ELR (cell line): ENCODE measurements around the gene ATP13A3.

ENCODE experiments used
- DNase-seq: peaks from one replicate; pipeline ENCODE4 v3.0.0-alpha.2; 2015; ENCODE audit warnings: low read depth

Gene ATP13A3

GRCh38 chr3:194475138-194475932, 11.5 kb downstream of the ATP13A3 start:
- DNase-seq = no peak

- DNase-seq = peak; percentile 43
These were observed 12.1 kb downstream of the ATP13A3 start for GRCh38 chr3:194474675-194475074.

- peak; percentile 90 for DNase-seq
These were observed 14.4 kb downstream of the ATP13A3 start for GRCh38 chr3:194472290-194472920.

- DNase-seq = no peak
These were observed 14.9 kb downstream of the ATP13A3 start for GRCh38 chr3:194471863-194472262.

GRCh38 chr3:194470615-194471014, 16.2 kb downstream of the ATP13A3 start:
- DNase-seq = no peak

- DNase-seq = no peak
These were observed 16.8 kb downstream of the ATP13A3 start for GRCh38 chr3:194469977-194470376.

GRCh38 chr3:194468086-194468485, 18.7 kb downstream of the ATP13A3 start:
- no peak for DNase-seq

GRCh38 chr3:194466761-194467356, 19.9 kb downstream of the ATP13A3 start:
- DNase-seq = no peak

- no peak for DNase-seq
These were observed 20.8 kb downstream of the ATP13A3 start for GRCh38 chr3:194465920-194466570.

GRCh38 chr3:194465246-194465645, 21.6 kb downstream of the ATP13A3 start:
- DNase-seq = no peak

- no peak for DNase-seq
These were observed 22.1 kb downstream of the ATP13A3 start for GRCh38 chr3:194464692-194465091.

GRCh38 chr3:194462936-194463335, 23.9 kb downstream of the ATP13A3 start:
- DNase-seq = no peak

GRCh38 chr3:194460566-194460965, 26.2 kb downstream of the ATP13A3 start:
- DNase-seq = no peak

GRCh38 chr3:194458131-194458530, 28.7 kb downstream of the ATP13A3 start:
- DNase-seq = no peak

GRCh38 chr3:194455481-194455880, 31.3 kb downstream of the ATP13A3 start:
- no peak for DNase-seq

- DNase-seq = peak; percentile 29
These were observed 36.5 kb downstream of the ATP13A3 start for GRCh38 chr3:194450341-194450740.

GRCh38 chr3:194449913-194450312, 36.9 kb downstream of the ATP13A3 start:
- peak; percentile 23 for DNase-seq

- no peak for DNase-seq
These were observed 39.1 kb downstream of the ATP13A3 start for GRCh38 chr3:194447657-194448056.

- DNase-seq = no peak
These were observed 39.6 kb downstream of the ATP13A3 start for GRCh38 chr3:194447161-194447560.

- no peak for DNase-seq
These were observed 40.0 kb downstream of the ATP13A3 start for GRCh38 chr3:194446754-194447153.

- DNase-seq = no peak
These were observed 40.6 kb downstream of the ATP13A3 start for GRCh38 chr3:194446172-194446571.

- no peak for DNase-seq
These were observed 42.9 kb downstream of the ATP13A3 start for GRCh38 chr3:194443901-194444300.

GRCh38 chr3:194440756-194441155, 46.0 kb downstream of the ATP13A3 start:
- no peak for DNase-seq
